Measurements from ENCODE around the gene TMEM163.
"Not testable (repeated sequence)": the region's sequence is repeated elsewhere in the genome, so short reads cannot be mapped to it uniquely, and the experiment has no call there.

Gene TMEM163

GRCh38 chr2:134725876-134726275 is 7.1 kb upstream of the TMEM163 start:
- no peak for DNase-seq (ENCODE audit: low spot score)
- no peak for TF ChIP-seq CTCF (conservative IDR thresholded peaks at IDR 0.05; ENCODE audit: low read depth)
- ChIA-PET CTCF (no interaction called here), POLR2A (ENCODE audit: low non-redundant PET) (no interaction called here)
- no peak overlapping the region for H3K27ac ChIP-seq

- ChIA-PET POLR2A (ENCODE audit: low non-redundant PET) (no interaction called here), CTCF (interaction anchor here (0.5 to 0.6 kb wide), 2 partner anchors 16 to 366 kb away, joined by 3 read pairs; no protein-coding TSS in a partner anchor)
- no peak overlapping the region for H3K27ac ChIP-seq
- TF ChIP-seq CTCF (conservative IDR thresholded peaks at IDR 0.05; ENCODE audit: low read depth), result no peak
- DNase-seq (ENCODE audit: low spot score), result no peak
Observed at GRCh38 chr2:134724341-134724740, 5.5 kb upstream of the TMEM163 start.

- CTCF ChIA-PET, result interaction anchor here (0.8 kb wide), 1 partner anchor 39 kb away, joined by 3 read pairs; no protein-coding TSS in a partner anchor
- DNase-seq (ENCODE audit: low spot score); POLR2A ChIA-PET (ENCODE audit: low non-redundant PET); H3K27ac ChIP-seq: not testable (repeated sequence)
Observed at GRCh38 chr2:134723742-134724141, 4.9 kb upstream of the TMEM163 start.

- DNase-seq (ENCODE audit: low spot score), result no peak
- 0 out of 2 replicates have a peak, but pooled peaks have one; percentile 11 for TF ChIP-seq CTCF (conservative IDR thresholded peaks at IDR 0.05; ENCODE audit: low read depth)
- no peak overlapping the region for H3K27ac ChIP-seq
- CTCF ChIA-PET, result no interaction called here
- POLR2A ChIA-PET (ENCODE audit: low non-redundant PET), result no interaction called here
Observed at GRCh38 chr2:134722728-134723127, 3.9 kb upstream of the TMEM163 start.

GRCh38 chr2:134721596-134721995 is 2.8 kb upstream of the TMEM163 start:
- TF ChIP-seq CTCF (conservative IDR thresholded peaks at IDR 0.05; ENCODE audit: low read depth), result no peak
- POLR2A ChIA-PET (ENCODE audit: low non-redundant PET), result no interaction called here

GRCh38 chr2:134718023-134718816 is 580 bp downstream of the TMEM163 start:
- POLR2A ChIA-PET (ENCODE audit: low non-redundant PET), result no interaction called here
- no peak for TF ChIP-seq CTCF (conservative IDR thresholded peaks at IDR 0.05; ENCODE audit: low read depth)
- CTCF ChIA-PET, result interaction anchor here (0.6 to 1.0 kb wide), 2 partner anchors 16 to 861 kb away, joined by 3 read pairs; no protein-coding TSS in a partner anchor
- DNase-seq (ENCODE audit: low spot score), result no peak
- H3K27ac ChIP-seq, result no peak overlapping the region

More at GRCh38 chr2:134721596-134721995, 2.8 kb upstream of the TMEM163 start:
- H3K27ac ChIP-seq, result no peak overlapping the region
- CTCF ChIA-PET, result no interaction called here
- DNase-seq (ENCODE audit: low spot score), result no peak

All from RWPE1 (cell line).